HG03342 (cell line): Measurements from ENCODE around the gene SLC25A53.
"Not testable (repeated sequence)": the region's sequence is repeated elsewhere in the genome, so short reads cannot be mapped to it uniquely, and the experiment has no call there.

Source experiments
- ATAC-seq: cut with Tn5 transposase; IDR thresholded peaks from one replicate; pipeline ENCODE4 v1.9.1; 2021; ENCODE audit warnings: mild to moderate bottlenecking, moderate library complexity; ENCODE audit not compliant: unreplicated experiment

Gene SLC25A53

DNA sequence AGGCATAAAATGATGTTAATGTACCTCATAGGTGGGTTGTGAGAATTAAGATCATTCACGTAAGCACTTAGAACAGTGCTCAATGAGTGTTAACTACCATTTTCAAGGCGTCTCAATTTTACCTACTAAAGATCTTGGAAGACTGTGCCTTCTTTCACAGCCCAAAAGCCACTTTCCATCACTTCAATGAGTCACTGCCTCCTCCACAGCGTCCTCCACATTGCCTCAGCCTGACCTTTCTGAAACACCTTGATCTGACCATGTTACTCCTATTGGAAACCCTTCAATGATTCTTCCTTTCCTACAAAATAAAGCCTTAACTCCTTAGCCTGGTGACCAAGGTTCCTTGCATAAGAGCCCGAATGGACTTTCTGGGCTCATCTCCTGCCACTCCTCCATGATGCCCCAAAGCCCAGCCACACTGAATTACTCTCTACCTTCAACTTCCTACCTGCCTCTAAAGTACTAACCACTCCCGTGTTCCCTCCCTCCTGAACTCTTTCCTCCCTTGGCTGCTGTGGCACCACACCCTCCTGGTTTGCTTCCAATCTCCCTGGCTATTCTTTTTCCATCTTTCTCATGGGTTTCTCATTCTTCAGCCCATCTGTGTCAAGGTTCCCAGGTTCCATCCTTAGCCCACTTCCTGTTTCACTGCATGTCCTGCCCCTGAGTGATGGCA lies 22.1 kb downstream of the SLC25A53 start:
- ATAC-seq, result no peak

DNA sequence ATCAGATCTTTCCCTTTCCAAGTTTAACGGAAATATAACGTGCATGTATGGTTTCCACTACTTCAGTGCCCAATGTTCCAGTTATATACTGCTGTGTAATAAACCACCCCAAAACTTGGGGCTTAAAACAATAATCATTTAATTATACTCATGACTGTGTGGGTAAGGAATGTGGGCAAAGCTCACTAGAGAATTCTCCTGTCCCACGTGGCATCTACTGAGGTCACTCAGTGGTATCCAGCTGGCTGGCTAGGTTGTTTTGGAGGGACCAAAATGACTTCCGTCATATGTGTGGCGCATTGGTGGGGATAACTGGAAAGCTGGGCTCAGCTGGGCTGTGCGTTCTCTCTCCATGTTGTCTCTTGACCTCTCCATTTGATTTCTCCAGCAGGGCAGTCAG lies 26.0 kb downstream of the SLC25A53 start:
- no peak for ATAC-seq

DNA sequence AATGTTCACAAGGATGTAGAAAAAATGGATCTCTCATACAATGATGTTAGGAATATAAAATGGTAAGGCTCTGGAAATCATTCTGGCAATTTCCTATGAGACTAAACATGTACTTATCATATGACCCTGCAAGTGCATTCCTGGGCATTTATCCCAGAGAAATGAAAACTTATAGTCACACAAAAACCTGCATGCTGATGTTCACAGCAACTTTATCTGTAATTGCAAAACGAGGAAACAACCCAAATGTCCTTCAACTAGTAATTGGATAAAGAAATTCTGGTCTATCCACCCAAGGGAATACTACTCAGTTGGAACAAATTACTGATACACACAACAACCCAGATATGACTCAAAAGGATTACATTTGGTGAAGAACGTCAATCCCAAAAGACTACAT lies 30.0 kb downstream of the SLC25A53 start:
- no peak for ATAC-seq

DNA sequence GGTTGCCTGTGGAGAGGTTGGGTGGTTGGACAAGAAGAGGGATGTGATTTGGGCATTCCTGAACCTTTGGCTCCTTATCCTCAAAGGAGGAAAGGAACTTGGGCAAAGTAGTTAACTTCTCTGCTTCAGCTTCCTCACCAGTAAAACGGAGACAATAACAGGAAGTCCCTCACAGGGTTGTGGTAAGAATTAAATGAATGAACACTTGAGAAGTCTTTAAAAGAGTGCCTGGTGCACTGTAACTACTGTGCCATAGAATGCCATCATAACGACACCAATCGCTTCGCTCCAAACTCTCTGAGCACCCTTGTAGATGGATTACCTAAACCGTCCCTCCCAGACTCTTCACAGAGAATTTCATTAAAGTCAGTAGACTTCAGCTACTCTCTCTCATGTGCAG lies 34.0 kb downstream of the SLC25A53 start:
- ATAC-seq, result no peak

DNA sequence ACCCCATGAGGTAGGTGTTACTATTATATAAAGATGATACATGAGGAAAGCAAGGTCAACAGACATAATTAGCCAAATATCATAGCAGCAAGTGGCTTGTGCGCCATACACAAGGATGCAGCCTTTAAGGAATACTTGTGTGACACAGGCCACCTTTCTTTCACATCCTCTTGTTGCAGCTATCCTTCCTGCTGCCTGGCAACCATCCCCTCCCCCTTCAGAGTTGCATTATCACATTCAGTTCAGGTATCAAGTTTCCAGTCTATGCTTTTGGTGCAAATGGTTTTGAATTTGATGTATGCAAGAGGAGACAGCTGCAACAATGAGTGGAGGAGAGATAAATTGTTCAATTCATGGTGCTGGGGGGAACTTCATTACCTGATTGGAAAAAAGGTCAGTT lies 38.0 kb downstream of the SLC25A53 start:
- peak; percentile 54 for ATAC-seq

DNA sequence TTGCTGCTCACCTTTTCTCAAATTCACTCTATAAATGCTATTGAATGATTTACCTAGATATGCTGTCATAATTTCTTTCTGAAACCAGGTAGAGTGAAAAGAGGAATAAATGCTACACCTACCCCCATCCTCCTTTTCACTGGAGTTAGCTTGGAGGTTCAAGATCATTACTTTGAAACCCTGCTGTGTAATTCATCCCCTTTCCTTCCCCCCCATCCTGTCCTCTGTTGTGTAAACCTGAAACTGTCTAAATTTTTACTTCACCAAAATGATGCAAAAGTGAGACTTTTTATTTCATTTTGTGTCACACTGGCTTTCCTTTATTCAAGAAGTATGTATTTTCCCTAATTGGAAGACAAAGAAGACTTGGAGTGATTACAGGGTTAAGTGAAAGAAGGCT lies 39.0 kb downstream of the SLC25A53 start:
- no peak for ATAC-seq

DNA sequence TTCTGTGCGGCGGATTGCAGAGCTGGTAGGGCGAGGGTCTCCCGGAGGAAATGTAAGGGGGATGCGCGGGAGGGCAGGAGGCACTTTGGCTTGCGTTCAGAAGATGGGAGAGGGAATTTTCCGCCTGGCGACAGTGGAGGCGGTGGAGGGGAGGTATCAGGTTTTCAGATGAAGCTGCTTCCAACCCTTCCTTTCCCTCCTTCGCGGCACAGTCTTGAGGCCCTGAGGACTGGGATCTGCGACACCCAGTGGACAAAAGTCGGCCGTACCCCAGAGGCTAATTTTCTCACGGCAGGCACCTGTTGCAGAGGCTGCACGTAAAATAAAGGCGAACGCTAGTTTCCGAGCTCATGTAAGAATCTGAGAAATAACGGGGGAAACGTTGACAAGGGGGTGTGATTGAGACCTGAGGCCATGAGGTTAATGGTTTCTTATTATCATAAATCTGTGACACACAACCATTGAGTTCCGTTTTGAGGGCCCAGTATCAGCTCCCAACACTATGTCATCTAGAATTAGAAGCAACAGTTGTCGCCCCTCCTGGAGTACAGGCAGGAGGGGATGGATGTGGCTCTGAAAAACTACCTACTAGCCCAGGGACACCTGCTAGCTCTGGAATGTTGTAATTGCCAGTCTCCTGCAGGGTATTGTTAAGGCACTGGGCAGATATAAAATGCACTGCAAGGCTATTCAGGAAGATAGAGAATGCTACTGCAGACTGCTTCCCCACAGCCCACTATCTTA lies 43.4 kb downstream of the SLC25A53 start:
- peak; percentile 41 for ATAC-seq

DNA sequence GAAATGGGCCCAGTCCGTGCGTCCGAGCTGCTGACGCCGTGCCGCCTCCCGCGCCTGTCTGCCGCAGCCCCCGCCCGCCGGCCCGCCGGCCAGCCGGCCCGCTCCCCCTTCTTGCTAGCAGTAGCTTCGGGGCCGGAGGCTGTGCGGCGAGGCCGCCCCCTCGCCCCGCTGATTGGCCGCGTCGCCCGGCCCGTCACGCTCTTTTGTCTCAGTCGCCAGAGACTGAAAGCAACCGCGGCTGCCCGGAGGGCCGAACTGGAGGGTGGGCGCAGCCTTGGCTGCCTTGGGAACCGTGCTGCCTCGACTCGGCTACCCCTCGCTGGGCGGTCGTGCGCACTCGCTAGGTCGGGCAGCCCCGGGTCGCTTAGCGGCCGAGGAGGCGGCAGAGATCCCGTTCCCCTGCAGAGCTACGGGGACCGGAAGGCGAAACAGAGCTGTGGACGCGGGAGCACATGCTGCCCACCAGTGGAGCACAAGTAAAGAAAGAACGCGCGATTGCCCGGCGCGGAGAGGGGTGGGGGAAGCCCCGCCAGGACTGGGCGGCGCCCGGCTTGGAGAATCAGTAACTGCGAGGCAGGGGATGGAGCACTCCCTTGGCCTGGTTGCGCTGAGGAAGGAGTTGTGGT lies 44.4 kb downstream of the SLC25A53 start, which contains the start of gene ZCCHC18:
ZCCHC18 (plus strand) TSS at position 198 of the 626 bp plus-strand sequence. CDS start 1,589 bp downstream, outside the sequence.
- peak; percentile 67 for ATAC-seq

DNA sequence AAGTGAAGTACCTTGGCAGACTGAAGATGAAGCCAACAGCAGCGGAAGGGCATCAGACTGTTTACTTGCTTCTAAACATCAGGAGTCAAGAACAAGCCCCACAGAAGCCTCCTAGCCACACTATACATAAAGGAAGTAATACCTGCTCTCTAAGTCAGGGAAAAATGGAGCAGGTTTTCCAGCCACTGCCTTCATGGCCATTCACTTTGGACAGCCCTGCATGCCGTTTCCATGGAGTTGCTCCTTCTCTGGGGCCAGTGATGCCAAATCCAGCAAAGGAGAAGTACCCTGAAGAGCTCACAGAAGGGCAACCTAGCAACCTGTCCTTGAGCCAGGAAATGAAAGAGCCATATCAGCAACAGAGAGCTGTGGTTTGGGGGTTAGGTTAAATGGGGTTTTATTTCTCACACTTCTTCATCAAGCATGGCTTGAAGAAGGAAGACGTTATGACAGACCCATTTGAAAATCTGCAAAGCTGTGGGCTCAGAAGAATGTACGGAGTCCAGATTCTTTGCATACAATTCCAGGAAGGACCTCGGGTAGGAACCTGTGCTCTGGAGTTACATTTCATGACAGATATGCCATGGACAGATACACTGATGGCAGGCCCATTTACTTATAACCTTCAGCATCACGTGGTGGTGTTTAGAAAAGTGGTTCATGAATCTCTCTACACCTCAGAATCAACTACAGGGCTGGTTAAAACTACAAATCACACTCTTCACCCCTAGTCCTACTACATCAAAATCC lies 46.1 kb downstream of the SLC25A53 start:
- ATAC-seq, result not testable (repeated sequence)

DNA sequence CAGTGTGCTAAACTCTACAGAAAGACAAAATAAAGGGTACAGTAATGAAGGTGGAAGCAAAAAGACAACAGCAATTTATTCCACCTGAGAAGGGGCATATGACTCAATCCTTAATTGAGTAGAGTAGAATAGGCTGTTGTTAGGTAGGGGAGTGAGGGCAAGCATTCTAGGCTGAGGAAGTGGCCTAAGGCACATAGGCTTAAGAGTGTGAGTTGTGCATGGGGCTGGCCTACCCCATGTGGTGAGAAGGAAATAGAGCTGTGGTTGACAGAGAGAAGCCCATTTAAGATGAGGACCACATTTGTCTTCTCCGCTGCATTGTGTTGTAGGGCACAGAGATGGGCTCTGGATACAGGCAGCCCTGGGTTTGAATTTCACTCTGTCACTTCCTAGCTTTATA lies 47.9 kb downstream of the SLC25A53 start:
- ATAC-seq, result no peak

DNA sequence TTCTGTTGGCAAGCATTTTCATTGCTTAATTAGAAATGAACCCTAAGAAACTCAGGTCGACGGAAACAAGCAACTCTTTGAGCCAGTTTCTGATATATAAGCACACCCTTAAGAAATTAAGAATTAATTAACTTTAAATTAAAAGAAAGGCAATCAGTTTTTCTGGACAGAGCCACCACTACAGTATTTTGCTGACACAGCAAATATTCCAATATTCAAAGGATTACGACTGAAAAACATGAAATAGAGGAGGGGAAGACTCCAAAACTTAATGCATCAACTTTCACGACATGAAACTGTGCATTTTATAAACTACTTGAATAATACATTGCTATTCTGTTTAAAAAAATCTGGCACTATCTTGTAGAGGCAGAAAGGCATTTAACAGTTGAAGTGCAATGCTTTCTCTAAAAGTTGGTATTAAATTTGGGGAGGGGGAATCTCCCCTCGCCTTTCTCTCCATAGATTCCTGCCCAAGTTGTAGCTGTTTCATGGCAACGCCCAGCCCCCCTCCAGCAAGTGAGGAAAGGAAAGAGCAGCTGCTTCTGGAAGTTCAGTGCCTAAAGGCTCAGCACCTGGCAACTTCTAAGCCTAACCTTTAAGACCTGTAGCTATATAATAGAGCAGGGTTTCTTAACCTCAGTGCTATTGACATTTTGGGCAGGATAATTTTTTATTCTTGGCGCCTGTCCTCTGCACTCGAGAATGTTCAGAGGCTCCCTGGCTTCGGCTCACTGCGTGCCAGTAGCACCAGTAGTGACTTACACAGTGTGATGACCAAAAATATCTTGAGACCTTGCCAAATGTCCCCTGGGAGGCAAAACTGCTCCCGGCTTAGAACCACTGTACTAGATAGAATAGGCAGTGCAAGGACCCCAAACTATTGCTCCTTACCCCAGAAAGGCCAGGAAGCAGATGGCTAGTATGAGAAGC lies 51.2 kb downstream of the SLC25A53 start:
- no peak for ATAC-seq

DNA sequence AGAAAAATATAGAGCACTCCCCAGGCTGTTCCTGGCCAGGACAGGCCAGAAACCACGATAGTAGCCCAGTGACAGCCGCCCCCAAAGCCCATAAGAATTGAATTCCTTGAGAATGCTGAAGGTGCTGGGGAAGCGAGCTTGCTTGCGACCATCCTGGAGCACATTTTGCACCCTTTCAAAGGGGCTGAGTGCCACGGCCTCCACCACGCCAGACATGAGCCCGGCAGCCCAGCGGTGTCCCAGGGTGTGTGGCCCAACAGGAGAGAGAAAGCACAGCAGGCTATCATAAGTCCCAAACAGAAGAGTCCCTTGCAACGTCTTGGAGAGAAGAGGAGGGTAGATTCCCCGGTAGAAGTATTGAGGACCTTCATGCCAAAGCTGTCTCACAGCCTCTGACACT lies 52.1 kb downstream of the SLC25A53 start:
- no peak for ATAC-seq

DNA sequence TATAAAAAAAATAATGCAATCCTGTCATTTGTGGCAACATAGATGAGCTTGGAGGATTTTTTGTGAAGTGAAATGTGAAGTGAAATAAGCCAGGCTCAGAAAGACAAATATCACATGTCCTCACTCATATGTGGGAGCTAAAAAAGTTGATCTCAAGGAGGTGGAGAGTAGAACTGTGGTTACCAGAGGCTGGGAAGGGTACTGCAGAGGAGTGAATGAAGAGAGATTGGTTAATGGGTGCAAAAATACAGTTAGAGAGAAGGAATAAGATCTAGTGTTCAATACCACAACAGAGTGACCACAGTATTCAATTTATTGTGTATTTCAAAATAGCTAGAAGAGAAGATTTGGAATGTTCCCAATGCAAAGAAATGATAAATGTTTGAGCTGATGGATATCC lies 57.9 kb downstream of the SLC25A53 start:
- peak; percentile 55 for ATAC-seq

DNA sequence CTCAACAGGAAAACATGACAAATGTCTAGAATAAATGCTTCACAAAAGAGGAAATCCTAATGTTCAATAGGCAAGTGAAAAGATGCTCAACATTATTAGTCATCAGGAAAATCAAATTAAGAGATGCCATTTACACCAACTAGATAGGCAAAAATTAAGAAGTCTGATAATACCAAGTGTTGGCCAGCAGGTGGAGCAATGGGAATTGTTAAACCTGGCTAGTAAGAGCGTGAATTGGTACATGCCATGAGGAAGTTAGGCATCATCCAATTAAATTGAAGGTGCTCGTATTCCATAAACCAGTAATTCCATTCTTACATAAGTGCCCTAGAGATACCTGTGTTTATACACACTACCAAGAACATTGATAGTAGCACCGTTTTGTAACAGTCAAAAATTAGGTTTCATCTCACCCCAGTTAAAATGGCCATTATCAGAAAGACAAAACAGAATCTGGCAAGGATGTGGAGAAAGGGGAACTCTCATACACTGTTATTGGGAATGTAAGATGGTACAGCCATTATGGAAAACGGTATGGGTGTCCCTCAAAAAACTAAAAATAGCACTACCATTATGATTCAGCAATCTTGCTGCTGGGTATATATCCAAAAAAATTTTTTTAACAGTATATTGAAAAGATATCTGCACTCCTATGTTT lies 58.5 kb downstream of the SLC25A53 start:
- peak; percentile 80 for ATAC-seq

DNA sequence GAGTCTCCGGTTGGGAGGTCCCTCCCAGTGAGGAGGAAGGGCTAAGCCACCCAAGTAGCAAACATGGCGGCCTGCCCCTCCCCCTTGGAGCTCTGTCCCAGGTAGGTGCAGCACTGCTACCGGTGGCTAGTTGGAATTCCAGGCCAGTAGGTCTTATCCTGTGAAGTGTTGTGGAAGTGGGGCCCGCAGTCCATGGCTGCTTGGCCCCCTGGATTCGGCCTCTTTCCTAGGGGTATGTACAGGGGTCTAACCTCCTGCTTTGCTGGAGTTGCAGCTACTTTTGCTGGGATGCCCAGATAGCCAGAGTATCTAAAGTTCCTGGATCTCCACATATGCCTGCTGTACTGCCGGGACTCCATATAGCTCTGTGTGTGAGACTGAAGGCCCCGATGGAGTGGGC lies 70.9 kb downstream of the SLC25A53 start:
- no peak for ATAC-seq

DNA sequence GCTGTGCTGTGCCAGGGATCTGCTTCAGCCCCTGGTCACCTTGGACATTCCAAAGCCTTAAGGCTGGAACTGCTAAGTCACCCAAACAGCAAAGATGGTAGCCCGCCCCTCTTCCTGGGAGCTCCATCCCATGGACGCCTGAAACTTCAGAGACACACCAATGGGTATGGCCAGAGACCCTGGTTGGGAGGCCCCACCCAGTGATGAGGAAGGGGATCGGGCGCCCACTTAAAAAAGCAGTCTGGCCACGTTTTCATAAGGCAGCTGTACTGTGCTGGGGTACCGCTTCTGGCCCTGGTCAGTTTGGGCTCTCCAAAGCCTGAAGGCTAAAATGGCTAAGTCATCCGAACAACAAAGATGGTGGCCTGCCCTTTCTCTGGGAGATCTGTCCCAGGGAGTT lies 71.3 kb downstream of the SLC25A53 start:
- no peak for ATAC-seq

DNA sequence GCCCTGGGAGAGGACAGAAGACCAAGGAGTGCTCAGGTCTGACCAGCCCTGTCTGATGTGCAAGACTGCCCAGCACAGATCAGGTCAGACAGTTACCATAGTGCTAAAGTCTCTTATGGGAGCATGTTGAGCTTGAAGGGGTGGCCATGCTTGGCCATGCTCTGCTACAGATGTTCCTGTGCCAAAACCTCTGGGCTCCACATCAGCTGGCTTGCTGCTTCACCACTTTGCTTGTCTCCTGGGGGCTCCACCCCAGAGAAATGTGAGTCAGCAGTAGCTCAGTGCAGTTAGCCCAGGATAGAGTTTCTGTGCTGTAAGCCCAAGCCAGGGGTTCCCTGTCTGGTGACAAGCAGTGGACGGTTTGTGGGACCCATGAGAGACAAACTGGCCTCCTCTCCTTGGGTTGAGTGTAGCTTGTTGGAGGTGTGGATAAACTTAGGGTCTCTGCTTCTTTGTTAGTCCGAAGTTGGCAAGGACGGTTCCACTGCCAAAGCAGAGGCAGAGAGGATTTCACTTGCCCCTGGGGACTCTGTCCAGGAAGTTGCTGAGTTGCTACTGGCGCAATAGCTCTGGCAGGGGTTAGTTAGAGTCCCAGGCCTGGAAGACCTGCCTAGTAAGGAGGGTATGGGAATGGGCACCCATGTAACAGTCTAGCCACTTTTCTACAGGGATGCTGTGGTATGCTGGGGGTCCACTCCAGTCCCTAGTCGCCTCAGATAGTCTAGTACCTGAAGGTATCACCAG lies 72.1 kb downstream of the SLC25A53 start:
- ATAC-seq, result no peak

DNA sequence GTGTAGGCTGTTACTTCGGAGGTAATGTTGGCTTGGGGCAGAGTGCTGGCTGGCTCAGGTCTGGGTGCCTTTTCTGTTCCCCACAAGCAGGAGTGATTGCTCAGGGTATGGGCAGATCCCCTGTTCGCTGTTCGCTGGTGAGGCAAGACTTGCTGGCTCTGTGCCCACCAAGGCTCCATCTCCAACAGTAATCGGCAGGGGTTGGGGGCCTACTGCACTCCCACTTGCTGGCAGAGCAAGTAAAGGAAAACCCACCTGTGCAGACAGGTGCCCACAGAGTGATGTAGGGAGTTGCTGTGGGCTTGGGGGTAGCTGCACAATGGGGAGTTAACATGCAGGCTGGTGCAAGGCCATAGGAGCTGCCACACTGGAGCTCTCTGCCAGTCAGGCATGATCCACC lies 72.7 kb downstream of the SLC25A53 start:
- ATAC-seq, result no peak

DNA sequence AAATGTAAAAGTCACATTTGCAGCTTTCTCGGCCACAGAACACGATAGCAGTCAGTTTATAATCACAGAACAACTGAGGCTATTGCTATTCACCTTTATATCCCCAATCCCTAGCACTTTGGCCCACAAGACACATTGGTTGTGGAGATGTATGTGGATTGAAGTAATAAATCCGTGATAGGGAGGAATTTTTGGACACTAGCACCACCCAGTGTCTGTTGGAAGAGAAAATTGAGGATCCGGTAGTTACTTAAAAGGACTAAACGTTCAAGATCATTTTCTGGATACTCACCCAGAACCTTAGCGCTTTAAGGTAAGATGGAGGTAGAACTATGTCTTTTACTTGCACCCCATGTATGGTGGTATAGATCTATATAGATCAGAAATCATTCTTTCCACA lies 79.0 kb downstream of the SLC25A53 start:
- ATAC-seq, result not testable (repeated sequence)
